ENCODE measurements around the gene BLOC1S6.

DNA sequence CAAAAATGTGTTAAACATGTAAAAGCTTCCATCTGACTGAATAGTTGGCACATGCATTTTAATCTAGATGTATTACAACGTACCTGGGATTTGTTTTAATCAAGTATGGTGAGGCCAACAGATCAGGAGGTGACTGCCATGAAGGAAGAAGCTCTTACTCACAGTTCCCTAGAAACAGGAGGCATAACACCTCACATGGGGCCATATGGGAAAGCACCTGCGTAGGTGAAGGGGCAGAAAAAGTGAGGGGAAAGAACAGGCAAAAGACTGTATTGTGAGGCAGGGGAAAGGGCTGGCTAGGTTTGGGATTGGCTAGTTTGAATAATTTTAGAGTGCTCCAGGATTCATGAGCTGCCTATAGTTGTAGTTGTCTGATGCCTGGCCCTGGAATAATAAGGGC lies 57.3 kb downstream of the BLOC1S6 start:
- TF ChIP-seq E2F1 (CRISPR knock-in tag; IDR thresholded peaks at IDR 0.05) (no peak), CTCF (IDR thresholded peaks at IDR 0.05) (no peak), CREB1 (CRISPR knock-in tag; IDR thresholded peaks at IDR 0.05) (no peak), IRF2 (CRISPR knock-in tag; IDR thresholded peaks at IDR 0.05; ENCODE audit: borderline replicate concordance, low read depth) (no peak), ZNF121 (CRISPR knock-in tag; IDR thresholded peaks at IDR 0.05) (no peak), NFE2L1 (CRISPR knock-in tag; IDR thresholded peaks at IDR 0.05) (no peak), NR2C2 (CRISPR knock-in tag; IDR thresholded peaks at IDR 0.05) (no peak)
- TF ChIP-seq, protein P1, sequence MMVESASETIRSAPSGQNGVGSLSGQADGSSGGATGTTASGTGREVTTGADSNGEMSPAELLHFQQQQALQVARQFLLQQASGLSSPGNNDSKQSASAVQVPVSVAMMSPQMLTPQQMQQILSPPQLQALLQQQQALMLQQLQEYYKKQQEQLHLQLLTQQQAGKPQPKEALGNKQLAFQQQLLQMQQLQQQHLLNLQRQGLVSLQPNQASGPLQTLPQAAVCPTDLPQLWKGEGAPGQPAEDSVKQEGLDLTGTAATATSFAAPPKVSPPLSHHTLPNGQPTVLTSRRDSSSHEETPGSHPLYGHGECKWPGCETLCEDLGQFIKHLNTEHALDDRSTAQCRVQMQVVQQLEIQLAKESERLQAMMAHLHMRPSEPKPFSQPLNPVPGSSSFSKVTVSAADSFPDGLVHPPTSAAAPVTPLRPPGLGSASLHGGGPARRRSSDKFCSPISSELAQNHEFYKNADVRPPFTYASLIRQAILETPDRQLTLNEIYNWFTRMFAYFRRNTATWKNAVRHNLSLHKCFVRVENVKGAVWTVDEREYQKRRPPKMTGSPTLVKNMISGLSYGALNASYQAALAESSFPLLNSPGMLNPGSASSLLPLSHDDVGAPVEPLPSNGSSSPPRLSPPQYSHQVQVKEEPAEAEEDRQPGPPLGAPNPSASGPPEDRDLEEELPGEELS (CRISPR knock-in tag; IDR thresholded peaks at IDR 0.05), result no peak
- TF ChIP-seq, protein P2, sequence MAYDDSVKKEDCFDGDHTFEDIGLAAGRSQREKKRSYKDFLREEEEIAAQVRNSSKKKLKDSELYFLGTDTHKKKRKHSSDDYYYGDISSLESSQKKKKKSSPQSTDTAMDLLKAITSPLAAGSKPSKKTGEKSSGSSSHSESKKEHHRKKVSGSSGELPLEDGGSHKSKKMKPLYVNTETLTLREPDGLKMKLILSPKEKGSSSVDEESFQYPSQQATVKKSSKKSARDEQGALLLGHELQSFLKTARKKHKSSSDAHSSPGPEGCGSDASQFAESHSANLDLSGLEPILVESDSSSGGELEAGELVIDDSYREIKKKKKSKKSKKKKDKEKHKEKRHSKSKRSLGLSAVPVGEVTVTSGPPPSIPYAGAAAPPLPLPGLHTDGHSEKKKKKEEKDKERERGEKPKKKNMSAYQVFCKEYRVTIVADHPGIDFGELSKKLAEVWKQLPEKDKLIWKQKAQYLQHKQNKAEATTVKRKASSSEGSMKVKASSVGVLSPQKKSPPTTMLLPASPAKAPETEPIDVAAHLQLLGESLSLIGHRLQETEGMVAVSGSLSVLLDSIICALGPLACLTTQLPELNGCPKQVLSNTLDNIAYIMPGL (CRISPR knock-in tag; IDR thresholded peaks at IDR 0.05), result no peak
- TF ChIP-seq, protein P3, sequence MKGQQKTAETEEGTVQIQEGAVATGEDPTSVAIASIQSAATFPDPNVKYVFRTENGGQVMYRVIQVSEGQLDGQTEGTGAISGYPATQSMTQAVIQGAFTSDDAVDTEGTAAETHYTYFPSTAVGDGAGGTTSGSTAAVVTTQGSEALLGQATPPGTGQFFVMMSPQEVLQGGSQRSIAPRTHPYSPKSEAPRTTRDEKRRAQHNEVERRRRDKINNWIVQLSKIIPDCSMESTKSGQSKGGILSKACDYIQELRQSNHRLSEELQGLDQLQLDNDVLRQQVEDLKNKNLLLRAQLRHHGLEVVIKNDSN (CRISPR knock-in tag; IDR thresholded peaks at IDR 0.05), result no peak

Data from WTC11 (cell line).